ENCODE data around the gene MAPK8IP3. TPM values are rescaled to one million over a fixed set of nuclear protein-coding genes. Genes with fewer than 3 reads are reported as not detected.
A peak's percentile ranks its signal among the peaks of the same experiment; 100 is the strongest.

The MAPK8IP3 gene
- polyA plus RNA-seq, 1 experiment = 22.5 TPM

GRCh38 chr16:1745900-1746692 is 40.1 kb downstream of the MAPK8IP3 start:
- POLR2A ChIA-PET = no interaction called here
- DNase-seq (ENCODE audit: low read depth) = peak; percentile 37
- Histone ChIP-seq H3K4me3 (ENCODE audit: low read depth, low read length) (no peak overlapping the region), H3K27me3 (ENCODE audit: control insufficient read depth, insufficient read depth, low read length) (no peaks in the 10 kb centered on the region), H3K36me3 (ENCODE audit: control insufficient read depth, insufficient read depth, low read length) (peaks cover 36% of the 10 kb centered on the region)
- CTCF ChIA-PET = interaction anchor here (0.7 to 1.5 kb wide), 5 partner anchors 12 to 40 kb away, joined by 3 to 5 read pairs (median 3); partner anchors contain the start of genes EME2, MAPK8IP3 and MRPS34
- TF ChIP-seq, protein P1, sequence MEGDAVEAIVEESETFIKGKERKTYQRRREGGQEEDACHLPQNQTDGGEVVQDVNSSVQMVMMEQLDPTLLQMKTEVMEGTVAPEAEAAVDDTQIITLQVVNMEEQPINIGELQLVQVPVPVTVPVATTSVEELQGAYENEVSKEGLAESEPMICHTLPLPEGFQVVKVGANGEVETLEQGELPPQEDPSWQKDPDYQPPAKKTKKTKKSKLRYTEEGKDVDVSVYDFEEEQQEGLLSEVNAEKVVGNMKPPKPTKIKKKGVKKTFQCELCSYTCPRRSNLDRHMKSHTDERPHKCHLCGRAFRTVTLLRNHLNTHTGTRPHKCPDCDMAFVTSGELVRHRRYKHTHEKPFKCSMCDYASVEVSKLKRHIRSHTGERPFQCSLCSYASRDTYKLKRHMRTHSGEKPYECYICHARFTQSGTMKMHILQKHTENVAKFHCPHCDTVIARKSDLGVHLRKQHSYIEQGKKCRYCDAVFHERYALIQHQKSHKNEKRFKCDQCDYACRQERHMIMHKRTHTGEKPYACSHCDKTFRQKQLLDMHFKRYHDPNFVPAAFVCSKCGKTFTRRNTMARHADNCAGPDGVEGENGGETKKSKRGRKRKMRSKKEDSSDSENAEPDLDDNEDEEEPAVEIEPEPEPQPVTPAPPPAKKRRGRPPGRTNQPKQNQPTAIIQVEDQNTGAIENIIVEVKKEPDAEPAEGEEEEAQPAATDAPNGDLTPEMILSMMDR (IDR thresholded peaks at IDR 0.05; ENCODE audit: insufficient read depth, low read depth, low read length) = no peak

DNA sequence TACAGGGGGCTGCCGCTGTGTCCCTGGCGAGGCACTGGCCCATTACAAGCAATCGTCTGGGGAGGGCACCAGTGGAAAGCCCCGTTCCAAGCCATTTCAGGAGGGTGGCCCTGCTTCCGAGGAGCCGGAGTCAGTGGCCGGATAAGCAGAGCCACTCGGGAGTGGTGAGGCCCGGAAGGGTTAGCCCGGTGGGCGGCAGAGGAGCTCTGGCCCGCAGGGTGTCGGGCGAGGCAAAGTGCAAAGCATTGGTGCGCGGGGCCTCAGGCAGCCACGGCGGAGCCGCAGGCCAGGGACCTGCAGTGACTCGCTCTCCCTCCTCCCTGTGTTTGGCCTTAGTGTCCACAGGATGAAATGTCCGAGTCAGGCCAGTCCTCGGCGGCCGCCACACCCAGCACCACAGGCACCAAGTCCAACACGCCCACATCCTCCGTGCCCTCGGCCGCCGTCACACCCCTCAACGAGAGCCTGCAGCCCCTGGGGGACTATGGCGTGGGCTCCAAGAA is 40.7 kb downstream of the MAPK8IP3 start:
- TF ChIP-seq, protein P1 (IDR thresholded peaks at IDR 0.05; ENCODE audit: insufficient read depth, low read depth, low read length) = no peak
- no peak for DNase-seq (ENCODE audit: low read depth)
- ChIA-PET POLR2A (no interaction called here), CTCF (interaction anchor here (1.5 kb wide), 1 partner anchor 12 kb away, joined by 3 read pairs; no protein-coding TSS in a partner anchor)
- Histone ChIP-seq H3K27me3 (ENCODE audit: control insufficient read depth, insufficient read depth, low read length) (no peaks in the 10 kb centered on the region), H3K36me3 (ENCODE audit: control insufficient read depth, insufficient read depth, low read length) (peaks cover 37% of the 10 kb centered on the region), H3K4me3 (ENCODE audit: low read depth, low read length) (no peak overlapping the region)

- Histone ChIP-seq H3K4me3 (ENCODE audit: low read depth, low read length) (no peak overlapping the region), H3K27me3 (ENCODE audit: control insufficient read depth, insufficient read depth, low read length) (no peaks in the 10 kb centered on the region), H3K36me3 (ENCODE audit: control insufficient read depth, insufficient read depth, low read length) (peaks cover 41% of the 10 kb centered on the region)
- no peak for DNase-seq (ENCODE audit: low read depth)
- POLR2A ChIA-PET = no interaction called here
- CTCF ChIA-PET = no interaction called here
- TF ChIP-seq, protein P1 (IDR thresholded peaks at IDR 0.05; ENCODE audit: insufficient read depth, low read depth, low read length) = no peak
Measured at GRCh38 chr16:1747934-1748333, 41.9 kb downstream of the MAPK8IP3 start.

- Histone ChIP-seq H3K27me3 (ENCODE audit: control insufficient read depth, insufficient read depth, low read length) (no peaks in the 10 kb centered on the region), H3K4me3 (ENCODE audit: low read depth, low read length) (no peak overlapping the region), H3K36me3 (ENCODE audit: control insufficient read depth, insufficient read depth, low read length) (peaks cover 32% of the 10 kb centered on the region)
- no peak for DNase-seq (ENCODE audit: low read depth)
- ChIA-PET CTCF (interaction anchor here (0.6 to 1.0 kb wide), 2 partner anchors 15 to 52 kb away, joined by 4 read pairs; no protein-coding TSS in a partner anchor), POLR2A (no interaction called here)
- TF ChIP-seq, protein P1 (IDR thresholded peaks at IDR 0.05; ENCODE audit: insufficient read depth, low read depth, low read length) = no peak
Measured at GRCh38 chr16:1749152-1750117, 43.4 kb downstream of the MAPK8IP3 start.
